Renal cortical epithelial cell (primary cell): ENCODE measurements around the gene CDK14. TPM values are rescaled to one million over a fixed set of nuclear protein-coding genes. Genes with fewer than 3 reads are reported as not detected.
"Not testable (repeated sequence)": the region's sequence is repeated elsewhere in the genome, so short reads cannot be mapped to it uniquely, and the experiment has no call there.

Source experiments
- DNase-seq: peaks from one replicate; pipeline ENCODE4 v3.0.0-alpha.2; 2011; ENCODE audit warnings: low read depth
- total RNA-seq: library from RNA; depleted of rRNA; stranded (reverse); fragments of >200 nt; gene quantifications from 2 replicates; pipeline ENCODE4 v1.2.3, GENCODE V29; 2014

CDK14 gene
- total RNA-seq, 1 donor from 2014 or later = 30.2 TPM

GRCh38 chr7:91149341-91150246 is 553.5 kb downstream of the CDK14 start:
- DNase-seq = no peak

GRCh38 chr7:91151916-91152315 is 555.8 kb downstream of the CDK14 start:
- no peak for DNase-seq

GRCh38 chr7:91156316-91157185 is 560.4 kb downstream of the CDK14 start:
- no peak for DNase-seq

- DNase-seq = no peak
Observed at GRCh38 chr7:91157579-91158320, 561.6 kb downstream of the CDK14 start.

- no peak for DNase-seq
Observed at GRCh38 chr7:91162436-91162835, 566.3 kb downstream of the CDK14 start.

- no peak for DNase-seq
Observed at GRCh38 chr7:91164506-91164905, 568.4 kb downstream of the CDK14 start.

GRCh38 chr7:91165006-91165845 is 569.1 kb downstream of the CDK14 start:
- DNase-seq = peak; percentile 92

- peak; percentile 35 for DNase-seq
Observed at GRCh38 chr7:91165846-91166230, 569.7 kb downstream of the CDK14 start.

- no peak for DNase-seq
Observed at GRCh38 chr7:91168871-91169829, 573.0 kb downstream of the CDK14 start.

GRCh38 chr7:91169830-91170191 is 573.7 kb downstream of the CDK14 start:
- DNase-seq = no peak

GRCh38 chr7:91173265-91173664 is 577.1 kb downstream of the CDK14 start:
- DNase-seq = not testable (repeated sequence)

GRCh38 chr7:91180746-91181145 is 584.6 kb downstream of the CDK14 start:
- DNase-seq = no peak

- no peak for DNase-seq
Observed at GRCh38 chr7:91181949-91182348, 585.8 kb downstream of the CDK14 start.

GRCh38 chr7:91182819-91183764 is 587.0 kb downstream of the CDK14 start:
- DNase-seq = peak; percentile 72

GRCh38 chr7:91185771-91186170 is 589.6 kb downstream of the CDK14 start:
- DNase-seq = no peak

GRCh38 chr7:91187061-91187460 is 590.9 kb downstream of the CDK14 start:
- DNase-seq = no peak

GRCh38 chr7:91191771-91192170 is 595.6 kb downstream of the CDK14 start:
- DNase-seq = peak; percentile 11

GRCh38 chr7:91193141-91193540 is 597.0 kb downstream of the CDK14 start:
- peak; percentile 23 for DNase-seq

- DNase-seq = peak; percentile 51
Observed at GRCh38 chr7:91194841-91195240, 598.7 kb downstream of the CDK14 start.
